Right atrium auricular region (tissue), 2 donors: ENCODE measurements around the gene HSF2BP. TPM values are rescaled to one million over a fixed set of nuclear protein-coding genes. Genes with fewer than 3 reads are reported as not detected.
"Not testable (repeated sequence)": the region's sequence is repeated elsewhere in the genome, so short reads cannot be mapped to it uniquely, and the experiment has no call there.

Experiments
- DNase-seq: peaks from one replicate; pipeline ENCODE4 v3.0.0-alpha.2; 2019; ENCODE audit warnings: low spot score
- H3K27ac ChIP-seq, 2 donors: fragments of 200-600 bp; sonication (generic); 1 replicate in 1 of 2; 2 replicates in 1 of 2; pipeline ENCODE4 v1.5.1; 2016 to 2019
- H3K27me3 ChIP-seq, 2 donors: fragments of 200-600 bp; sonication (generic); one replicate each; pipeline versions ENCODE4 v1.5.1 to v1.6.0; 2017 to 2019
- H3K36me3 ChIP-seq: fragments of 200-600 bp; sonication (generic); one replicate; pipeline ENCODE4 v1.5.1; 2016
- H3K4me1 ChIP-seq, 2 donors: fragments of 200-600 bp; sonication (generic); one replicate each; pipeline versions ENCODE4 v1.5.1 to v1.6.0; 2017 to 2019
- H3K4me3 ChIP-seq, 2 donors: fragments of 200-600 bp; sonication (generic); 1 replicate in 1 of 2; 2 replicates in 1 of 2; pipeline ENCODE4 v1.5.1; 2017 to 2019; ENCODE audit warnings: mild to moderate bottlenecking in 1 of 2, moderate library complexity in 1 of 2
- H3K9me3 ChIP-seq, 2 donors: fragments of 200-600 bp; sonication (generic); one replicate each; pipeline ENCODE4 v1.5.1; 2019
- microRNA-seq, 2 donors: library from miRNA; unstranded; fragments of <30 nt; microRNA quantifications; one replicate each; pipeline ENCODE4, GENCODE V29; 2016 to 2017; ENCODE audit warnings: borderline number of aligned reads in 2 of 2, borderline replicate concordance in 1 of 2
- total RNA-seq, 2 donors: library from RNA; depleted of rRNA; stranded (reverse); fragments of >200 nt; gene quantifications; one replicate each; pipeline ENCODE4 v1.1.0, GENCODE V29; 2016

HSF2BP gene
- total RNA-seq, 2 donors from 2014 or later: 0.44 to 0.67 TPM

- DNase-seq, H3K4me3 ChIP-seq, H3K9me3 ChIP-seq, H3K36me3 ChIP-seq, H3K27me3 ChIP-seq, H3K27ac ChIP-seq, H3K4me1 ChIP-seq: not testable (repeated sequence)
Observed at GRCh38 chr21:43503892-43504291, 155.4 kb downstream of the HSF2BP start.

- H3K9me3 ChIP-seq, H3K27ac ChIP-seq, H3K27me3 ChIP-seq, H3K4me3 ChIP-seq, DNase-seq, H3K4me1 ChIP-seq, H3K36me3 ChIP-seq: not testable (repeated sequence)
Observed at GRCh38 chr21:43503075-43503750, 156.1 kb downstream of the HSF2BP start.

GRCh38 chr21:43502407-43503071, 156.7 kb downstream of the HSF2BP start:
- not testable (repeated sequence) for H3K4me3 ChIP-seq, H3K27ac ChIP-seq, H3K36me3 ChIP-seq, H3K4me1 ChIP-seq, H3K27me3 ChIP-seq, H3K9me3 ChIP-seq, DNase-seq

- H3K36me3 ChIP-seq, H3K9me3 ChIP-seq, DNase-seq, H3K4me3 ChIP-seq, H3K27ac ChIP-seq, H3K27me3 ChIP-seq, H3K4me1 ChIP-seq: not testable (repeated sequence)
Observed at GRCh38 chr21:43498924-43499323, 160.4 kb downstream of the HSF2BP start.

- H3K27me3 ChIP-seq, DNase-seq, H3K4me3 ChIP-seq, H3K9me3 ChIP-seq, H3K27ac ChIP-seq, H3K4me1 ChIP-seq, H3K36me3 ChIP-seq: not testable (repeated sequence)
Observed at GRCh38 chr21:43498065-43498464, 161.2 kb downstream of the HSF2BP start.

GRCh38 chr21:43494279-43495012, 164.8 kb downstream of the HSF2BP start:
- H3K27ac ChIP-seq, DNase-seq, H3K9me3 ChIP-seq, H3K27me3 ChIP-seq, H3K36me3 ChIP-seq, H3K4me3 ChIP-seq, H3K4me1 ChIP-seq: not testable (repeated sequence)

GRCh38 chr21:43493471-43493870, 165.8 kb downstream of the HSF2BP start:
- H3K4me1 ChIP-seq, H3K27me3 ChIP-seq, H3K36me3 ChIP-seq, DNase-seq, H3K27ac ChIP-seq, H3K9me3 ChIP-seq, H3K4me3 ChIP-seq: not testable (repeated sequence)

GRCh38 chr21:43488235-43488634, 171.1 kb downstream of the HSF2BP start:
- not testable (repeated sequence) for H3K9me3 ChIP-seq, H3K27me3 ChIP-seq, H3K4me3 ChIP-seq, H3K36me3 ChIP-seq, DNase-seq, H3K27ac ChIP-seq, H3K4me1 ChIP-seq

- not testable (repeated sequence) for H3K9me3 ChIP-seq, H3K27me3 ChIP-seq, H3K4me3 ChIP-seq
Observed at GRCh38 chr21:43486051-43486450, 173.2 kb downstream of the HSF2BP start.

GRCh38 chr21:43485016-43485415, 174.3 kb downstream of the HSF2BP start:
- not testable (repeated sequence) for H3K4me3 ChIP-seq, H3K9me3 ChIP-seq, H3K27ac ChIP-seq

More at GRCh38 chr21:43486051-43486450, 173.2 kb downstream of the HSF2BP start:
- not testable (repeated sequence) for H3K27ac ChIP-seq, DNase-seq, H3K36me3 ChIP-seq, H3K4me1 ChIP-seq

GRCh38 chr21:43479197-43479596, 180.1 kb downstream of the HSF2BP start:
- H3K4me3 ChIP-seq, H3K27ac ChIP-seq, H3K36me3 ChIP-seq, H3K4me1 ChIP-seq, H3K9me3 ChIP-seq, H3K27me3 ChIP-seq, DNase-seq: not testable (repeated sequence)

More at GRCh38 chr21:43485016-43485415, 174.3 kb downstream of the HSF2BP start:
- not testable (repeated sequence) for H3K27me3 ChIP-seq, H3K36me3 ChIP-seq, H3K4me1 ChIP-seq, DNase-seq

Small RNA genes lying within 50 kb of the gene (microRNA-seq; reads per million reads assigned to microRNA genes)
- 0 reads per million in 2 donors for gene MIR6070

Other genes starting within 250 kb of the HSF2BP start
- gene SIK1, start 232.4 kb downstream of the HSF2BP start, total RNA-seq: 10 to 100 TPM in 1 of 2 donors, 1 to 10 TPM in 1; 3.9 to 33.5 TPM
- 10 to 100 TPM; 10.5 to 16.0 TPM for gene RRP1B, start 72 bp upstream of the HSF2BP start, total RNA-seq
- 10 to 100 TPM; 29.1 to 45.7 TPM for gene PDXK, start 59.6 kb upstream of the HSF2BP start, total RNA-seq
- gene CSTB, start 116.8 kb upstream of the HSF2BP start, total RNA-seq: 1 to 10 TPM; 8.3 to 8.4 TPM
- 1 to 10 TPM; 5.7 to 10.0 TPM for gene RRP1, start 130.1 kb upstream of the HSF2BP start, total RNA-seq
- 10 to 100 TPM; 41.3 to 42.5 TPM for gene AGPAT3, start 205.7 kb upstream of the HSF2BP start, total RNA-seq